GM21515 (cell line): ENCODE results near the gene NPSR1.
"Not testable (repeated sequence)": the region's sequence is repeated elsewhere in the genome, so short reads cannot be mapped to it uniquely, and the experiment has no call there.

Experiments
- ATAC-seq: cut with Tn5 transposase; IDR thresholded peaks from one replicate; pipeline ENCODE4 v1.9.1; 2021; ENCODE audit not compliant: unreplicated experiment

NPSR1 gene

DNA sequence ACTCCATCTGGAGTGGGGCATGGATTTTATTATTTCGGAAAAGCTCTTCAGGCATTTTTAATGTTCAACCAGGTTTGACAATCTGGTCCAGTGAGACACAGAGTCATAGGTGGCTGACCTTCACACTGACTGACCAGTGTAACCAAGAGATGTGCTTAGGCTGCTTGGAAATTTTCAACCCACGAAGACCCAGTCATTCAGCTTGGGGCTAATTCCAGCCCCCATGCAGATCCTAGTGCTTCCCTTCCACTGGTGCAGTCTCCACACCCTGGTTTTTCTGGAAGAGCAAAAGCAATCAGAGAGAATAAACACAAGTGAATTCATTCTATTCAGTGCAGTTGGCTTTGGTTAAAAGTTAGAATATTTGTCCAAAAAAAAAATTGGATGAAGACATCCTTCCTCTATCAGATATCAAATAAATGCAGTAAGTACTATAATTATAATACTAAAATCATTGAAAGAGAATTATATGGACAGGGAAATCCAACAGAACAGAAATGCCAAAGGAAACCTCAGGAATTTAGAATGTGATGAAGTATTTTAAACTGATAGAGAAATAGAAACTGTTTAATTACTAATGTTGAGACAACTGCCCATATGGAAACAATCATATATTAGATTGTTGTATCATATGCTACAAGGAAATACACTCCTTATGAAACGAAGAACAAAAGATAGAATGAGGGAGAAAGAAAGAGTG, 178.0 kb downstream of the NPSR1 start:
- ATAC-seq = no peak

DNA sequence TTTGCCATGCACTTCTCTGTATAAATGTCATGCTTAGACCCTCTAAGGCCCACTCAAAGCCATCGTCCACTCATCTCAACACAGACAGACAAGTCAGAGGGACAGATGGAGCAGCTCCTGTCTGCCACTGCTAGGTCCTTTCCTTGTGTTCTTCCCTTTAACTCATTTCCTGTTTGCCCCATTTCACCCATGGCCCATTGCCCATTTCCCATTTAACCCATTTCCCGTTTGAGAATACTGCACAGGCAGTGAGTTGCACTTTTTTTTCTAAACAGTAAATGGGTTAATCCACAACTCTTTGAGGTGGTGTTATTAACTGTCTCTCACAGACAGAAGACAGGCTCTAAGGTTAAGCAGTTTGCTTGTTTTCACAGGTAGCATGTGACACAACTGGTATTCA, 179.3 kb downstream of the NPSR1 start:
- no peak for ATAC-seq

DNA sequence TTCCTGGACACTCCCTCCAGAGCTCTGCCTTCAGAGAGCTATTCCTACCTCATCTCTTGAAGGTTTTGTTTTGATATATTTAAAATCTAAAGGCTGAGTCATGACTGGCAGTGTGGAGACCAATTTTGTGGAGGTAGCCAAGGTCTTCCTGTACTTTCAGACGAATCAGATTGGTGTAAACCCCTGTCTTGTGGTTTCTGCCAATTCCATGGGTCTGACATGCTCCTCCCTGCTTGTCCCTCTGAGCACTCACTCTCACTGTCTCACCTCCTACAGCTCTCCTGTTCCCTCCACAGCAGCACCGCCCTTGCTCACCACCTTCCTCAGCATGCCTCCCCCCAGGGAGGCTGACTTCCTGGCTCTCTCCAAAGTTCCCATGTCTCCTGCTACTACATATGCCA, 179.8 kb downstream of the NPSR1 start:
- no peak for ATAC-seq

DNA sequence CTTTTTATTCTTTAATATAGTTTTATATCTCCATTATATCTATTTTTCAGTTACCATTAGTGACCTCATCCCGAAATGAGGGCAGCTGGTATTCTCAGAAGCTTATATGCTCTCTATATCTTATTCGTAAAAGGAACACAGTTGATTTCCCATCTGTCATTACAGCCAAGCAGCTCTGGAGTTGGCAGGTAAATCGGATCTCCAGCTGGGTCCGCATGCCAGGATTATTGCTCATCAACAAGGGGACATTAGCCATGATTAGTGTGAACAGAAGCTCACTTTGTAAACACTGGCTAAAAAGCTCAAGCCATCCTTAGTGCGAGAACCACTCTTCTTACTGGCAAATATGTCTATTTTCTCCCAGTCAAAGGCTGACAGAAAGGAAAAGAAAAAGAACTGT, 180.3 kb downstream of the NPSR1 start:
- ATAC-seq = no peak

DNA sequence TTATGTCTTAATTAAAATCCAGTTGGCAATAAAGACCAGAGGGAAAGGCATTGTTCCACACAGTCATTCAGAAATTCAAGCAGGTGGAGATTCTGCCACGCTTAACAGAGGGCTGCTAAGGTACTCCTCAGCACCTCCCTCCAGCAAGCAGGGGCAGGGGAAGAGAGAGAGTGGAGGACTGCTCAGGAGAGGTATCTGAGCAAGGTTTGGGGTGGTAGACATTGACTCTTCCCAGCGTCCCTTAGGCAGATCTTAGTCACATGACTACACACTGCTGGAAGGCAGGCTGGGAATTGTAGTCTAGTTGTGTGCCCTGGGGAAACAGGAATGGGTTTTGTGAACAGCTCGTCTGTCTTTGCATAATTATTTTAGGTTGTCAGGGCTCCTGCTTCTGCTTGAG, 181.6 kb downstream of the NPSR1 start:
- no peak for ATAC-seq

DNA sequence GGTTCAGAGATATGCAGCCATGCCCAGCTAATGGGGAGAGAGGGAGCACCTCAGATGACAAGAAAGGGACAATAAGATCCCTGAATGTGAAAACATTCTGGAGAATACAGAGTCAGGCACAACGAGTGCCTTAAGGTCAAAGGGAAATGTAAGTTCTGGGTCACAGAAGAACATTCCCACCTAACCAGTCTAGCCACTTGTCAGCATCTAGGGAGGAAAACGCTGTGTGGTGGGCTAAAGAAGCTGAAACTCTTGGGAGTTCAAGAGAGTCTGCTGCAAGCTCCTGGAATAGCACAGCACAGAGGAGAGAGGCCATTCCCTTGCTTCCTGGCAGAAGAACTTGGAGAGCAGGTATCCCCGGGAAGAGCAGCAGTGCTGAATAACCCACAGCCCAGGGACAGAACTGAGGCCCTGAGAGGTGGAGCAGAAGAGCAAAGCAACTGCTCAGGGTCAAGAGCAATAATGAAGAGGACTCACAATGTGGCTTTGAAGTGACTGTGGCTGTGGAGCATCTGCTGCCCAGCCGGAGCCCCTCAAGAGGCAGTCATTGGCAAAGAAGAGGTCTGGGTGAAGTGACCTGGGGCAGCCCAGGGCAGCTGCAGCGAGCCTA, 182.3 kb downstream of the NPSR1 start:
- no peak for ATAC-seq

DNA sequence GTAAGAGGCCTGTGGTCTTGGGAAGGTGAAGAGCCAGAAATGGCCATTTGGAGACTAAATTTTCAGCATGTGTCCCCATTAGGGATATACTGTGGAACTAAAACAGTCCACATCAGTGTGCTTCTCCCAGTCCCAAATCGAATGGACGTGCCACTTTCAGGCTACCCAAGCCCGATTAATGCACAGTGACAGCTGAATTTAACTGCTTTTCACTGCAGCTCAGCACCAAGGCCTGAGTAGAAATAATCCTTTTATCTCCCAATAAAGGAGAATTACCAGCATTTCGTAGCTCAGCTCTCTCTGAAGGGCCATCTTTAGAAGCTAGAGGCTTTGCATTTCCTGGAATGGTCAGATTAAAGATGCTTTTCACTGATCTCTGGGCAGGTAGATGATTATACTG, 183.3 kb downstream of the NPSR1 start:
- no peak for ATAC-seq

DNA sequence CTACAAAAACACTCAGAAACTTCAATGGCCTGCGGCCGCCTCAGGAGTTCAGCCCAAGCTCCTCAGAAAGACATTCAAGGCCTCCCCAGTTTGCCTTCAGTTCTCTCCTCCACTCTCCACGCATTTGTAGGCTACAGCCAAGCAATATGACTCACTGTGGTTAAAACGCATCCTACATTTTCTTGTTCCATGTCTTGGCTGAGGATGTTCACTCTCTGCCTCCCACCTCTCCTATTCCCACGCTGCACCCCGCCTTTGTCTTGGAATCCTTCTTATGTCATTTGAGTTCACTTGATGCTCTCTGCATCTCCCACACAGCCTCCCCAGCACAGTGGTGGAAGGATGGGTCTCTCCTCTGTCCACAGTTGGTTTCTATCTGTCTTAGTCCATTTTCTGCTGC, 184.8 kb downstream of the NPSR1 start:
- no peak for ATAC-seq

DNA sequence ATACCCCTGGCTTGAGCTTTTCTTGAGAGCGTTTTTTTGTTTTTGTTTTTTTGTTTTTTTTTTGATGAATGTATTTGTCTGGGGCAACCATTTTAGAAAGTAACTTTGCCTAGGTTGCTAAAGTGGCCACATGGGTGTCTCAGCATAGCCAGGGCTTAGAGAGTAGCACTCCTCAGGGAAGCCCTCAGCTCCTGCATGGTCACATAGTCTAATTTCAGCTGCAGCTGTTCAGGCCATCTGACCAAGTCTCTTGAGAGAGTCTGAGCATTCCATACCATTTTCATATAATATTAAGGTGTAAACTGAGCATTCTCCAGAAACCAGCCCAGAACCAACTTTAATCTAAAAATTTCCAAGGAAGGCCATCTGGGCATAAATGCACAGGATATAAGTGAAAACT, 186.4 kb downstream of the NPSR1 start:
- ATAC-seq = no peak

DNA sequence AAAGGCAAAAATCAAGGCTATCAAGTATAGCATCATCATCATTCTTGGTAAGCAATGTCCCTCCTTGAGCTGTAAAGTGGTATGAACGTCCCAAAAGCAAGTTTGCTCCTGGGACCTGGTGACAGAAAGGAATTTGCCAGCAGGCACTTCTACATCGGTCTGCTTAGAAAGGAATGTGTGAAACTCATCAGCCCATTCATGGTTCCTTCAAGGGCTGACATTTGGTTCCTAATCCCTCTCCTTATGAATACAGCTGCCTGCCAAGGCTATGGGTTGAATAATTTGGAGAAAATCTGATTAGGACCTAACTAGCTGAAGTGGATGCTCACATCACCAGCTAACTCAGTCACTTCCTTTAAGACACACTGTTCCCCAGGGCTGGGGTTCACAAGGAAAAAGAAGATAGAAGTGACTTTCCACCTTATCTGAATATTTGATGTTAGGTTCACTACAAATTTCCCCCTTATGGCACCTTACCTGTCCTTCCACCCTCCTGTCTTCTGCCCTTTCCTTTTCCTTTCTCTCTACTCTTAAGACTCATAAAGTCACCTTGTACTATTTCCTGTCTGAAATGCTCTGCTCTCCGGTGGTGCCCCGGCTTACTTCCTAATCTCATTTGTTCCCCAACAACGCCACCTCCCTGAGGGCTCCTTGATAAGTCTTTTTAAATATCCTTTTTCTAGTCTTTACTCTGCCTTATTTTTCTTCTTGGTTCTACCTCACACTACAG, 187.1 kb downstream of the NPSR1 start:
- ATAC-seq = no peak

DNA sequence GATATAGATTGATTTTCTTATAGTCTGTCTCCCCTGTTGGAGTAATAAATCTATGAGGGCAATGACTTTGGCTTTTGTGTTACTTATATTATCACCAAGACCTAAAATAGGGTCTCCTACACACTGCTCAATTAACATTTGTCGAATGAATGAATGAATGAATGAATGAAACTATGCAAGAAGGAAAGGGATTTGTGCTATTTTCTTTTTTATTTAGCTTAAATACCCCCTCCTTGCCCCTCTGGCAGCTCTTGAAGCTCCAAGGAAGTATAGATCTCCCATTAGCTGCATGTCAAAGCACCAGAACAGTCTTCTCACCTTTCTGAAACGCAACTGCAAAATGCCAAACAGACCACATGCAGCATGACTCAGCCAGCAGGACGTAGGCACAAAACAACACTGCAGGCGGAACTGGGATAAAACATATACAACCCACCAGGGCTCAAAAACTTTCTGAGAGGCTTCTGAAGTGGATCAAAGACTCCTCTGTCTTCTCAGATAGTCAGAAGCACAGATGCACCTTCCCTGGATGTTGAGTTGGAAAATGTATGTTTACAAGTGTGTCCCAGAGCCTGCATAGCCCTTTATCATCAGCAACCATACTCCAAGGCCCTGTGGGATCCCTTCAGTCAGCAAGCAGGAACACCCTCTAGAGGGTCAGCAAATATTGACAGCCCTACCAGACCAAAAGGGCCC, 187.8 kb downstream of the NPSR1 start:
- no peak for ATAC-seq

DNA sequence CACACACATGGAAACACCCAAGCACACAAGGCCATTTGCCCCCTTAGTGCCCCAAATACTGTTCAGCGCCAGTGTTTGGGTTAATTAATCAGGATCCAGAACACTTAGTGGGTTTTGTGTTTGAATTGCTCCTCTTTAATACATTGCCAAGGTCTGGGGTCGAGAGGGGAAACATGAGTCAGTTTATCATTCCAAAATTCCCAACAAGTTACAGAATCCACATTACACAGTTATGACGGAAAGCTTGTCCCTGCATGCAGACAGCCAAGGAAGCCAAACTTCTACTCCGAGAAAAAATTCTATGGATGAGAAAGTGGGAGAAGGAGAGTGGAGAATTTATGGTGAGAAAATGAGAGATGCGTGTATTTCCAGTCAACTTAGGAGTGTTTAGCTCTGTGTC, 189.0 kb downstream of the NPSR1 start:
- ATAC-seq = no peak

DNA sequence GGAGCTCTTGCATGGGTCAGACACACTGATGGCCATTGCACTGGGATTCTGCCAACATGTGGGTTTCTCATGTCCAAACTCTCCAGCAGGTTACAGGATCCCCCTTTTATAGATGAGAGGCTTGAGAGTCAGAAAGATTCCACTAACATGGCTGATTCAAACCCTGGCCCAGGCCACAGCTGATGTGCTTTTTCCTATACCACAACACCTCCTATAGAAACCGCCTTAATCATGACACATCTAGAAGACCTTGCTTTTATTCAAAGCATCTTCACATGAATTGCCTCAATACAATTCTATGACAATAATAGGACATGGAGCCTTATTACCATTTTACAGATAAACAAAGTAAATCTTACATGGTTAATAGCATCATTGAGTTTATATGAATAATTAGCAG, 190.7 kb downstream of the NPSR1 start:
- no peak for ATAC-seq

DNA sequence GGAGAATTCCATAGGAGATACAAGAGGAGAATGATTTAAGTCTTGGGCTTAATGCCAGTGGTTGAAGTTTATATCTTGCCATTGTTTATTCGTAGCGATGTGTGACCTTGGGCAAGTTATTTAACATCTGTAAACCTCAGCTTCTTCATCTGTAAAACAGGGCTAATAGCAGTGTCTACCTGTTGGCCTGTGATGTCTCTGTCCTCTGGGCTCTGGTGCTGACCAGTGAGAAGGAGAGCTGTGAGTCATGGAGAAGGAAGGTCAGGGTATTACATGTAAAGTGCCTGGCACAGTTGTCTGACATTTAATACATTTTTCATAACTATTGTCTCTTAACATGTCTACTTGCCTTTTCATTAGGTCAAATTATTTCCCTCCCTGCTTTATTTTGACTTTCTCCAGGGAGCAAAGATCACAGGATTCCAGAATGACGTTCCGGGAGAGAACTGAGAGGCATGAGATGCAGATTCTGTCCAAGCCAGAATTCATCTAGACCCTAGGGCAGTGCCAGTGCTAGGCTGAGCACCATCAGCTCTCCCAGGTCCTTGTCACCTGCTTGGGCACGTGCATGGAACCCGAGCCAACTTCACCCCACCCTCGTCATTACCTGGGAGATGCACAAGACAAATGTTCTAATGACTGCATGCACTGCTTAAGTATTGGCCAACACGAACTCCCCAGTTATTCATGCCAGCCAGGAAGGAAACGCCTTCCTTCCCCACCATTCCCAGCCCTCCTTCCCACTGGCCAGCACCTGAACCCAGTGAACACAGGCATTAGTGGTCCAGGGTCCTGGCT, 191.3 kb downstream of the NPSR1 start:
- no peak for ATAC-seq

DNA sequence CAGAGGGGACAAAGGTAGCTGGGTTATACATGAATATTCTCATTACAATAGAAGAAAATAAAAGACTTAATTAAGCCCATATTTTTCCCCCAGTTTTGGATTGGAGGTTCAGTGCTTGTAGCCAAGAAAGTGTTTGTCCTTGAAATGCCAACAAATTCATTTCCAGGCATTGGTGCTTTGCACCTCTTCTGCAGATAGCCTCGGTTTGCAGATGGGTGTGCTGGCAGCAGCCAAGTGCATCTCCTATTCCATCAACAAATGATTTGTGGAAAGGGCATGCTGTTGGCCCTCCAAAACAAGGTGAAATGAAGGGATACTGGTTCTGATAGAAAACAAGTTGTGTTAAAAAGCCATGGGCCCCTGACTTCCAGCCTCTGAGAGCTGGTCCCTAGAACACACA, 192.0 kb downstream of the NPSR1 start:
- ATAC-seq = no peak

DNA sequence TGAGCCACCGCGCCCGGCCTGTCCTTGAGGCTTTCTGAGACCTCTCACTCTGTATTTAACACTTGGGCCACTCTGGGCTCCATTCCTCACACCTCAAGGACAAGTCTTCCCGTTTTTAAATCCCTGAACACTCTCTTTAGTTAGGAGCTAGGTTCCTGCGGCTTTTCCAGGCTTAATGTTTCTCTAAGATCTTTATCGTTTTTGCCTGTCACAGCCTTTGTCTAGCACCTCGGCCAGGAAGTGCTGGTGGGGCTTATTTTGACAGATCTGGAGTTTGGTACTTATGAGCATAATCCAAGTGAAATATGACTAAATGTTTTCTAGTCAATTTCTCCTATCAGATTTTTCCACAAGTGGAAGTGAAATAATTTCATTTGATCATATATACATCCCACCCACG, 192.7 kb downstream of the NPSR1 start:
- ATAC-seq = no peak

DNA sequence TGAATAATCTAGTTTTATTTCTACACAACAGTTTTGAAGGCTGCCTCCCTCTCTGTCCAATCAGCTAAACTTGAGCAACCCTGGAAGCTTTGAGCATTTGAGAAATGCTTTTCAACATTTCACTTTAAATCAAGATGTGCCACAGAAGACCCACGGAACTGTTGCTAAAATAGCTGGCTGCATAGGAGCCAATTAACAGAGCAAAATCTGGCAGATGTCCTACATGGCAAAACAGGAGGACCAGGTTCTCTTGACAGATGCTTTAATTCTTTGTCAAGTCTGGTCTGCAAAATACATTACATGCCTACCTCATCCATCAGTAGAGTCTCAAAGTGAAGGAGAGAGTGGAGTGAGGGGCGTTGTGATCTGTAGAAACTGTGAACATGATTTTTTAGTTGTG, 193.4 kb downstream of the NPSR1 start:
- ATAC-seq = no peak

DNA sequence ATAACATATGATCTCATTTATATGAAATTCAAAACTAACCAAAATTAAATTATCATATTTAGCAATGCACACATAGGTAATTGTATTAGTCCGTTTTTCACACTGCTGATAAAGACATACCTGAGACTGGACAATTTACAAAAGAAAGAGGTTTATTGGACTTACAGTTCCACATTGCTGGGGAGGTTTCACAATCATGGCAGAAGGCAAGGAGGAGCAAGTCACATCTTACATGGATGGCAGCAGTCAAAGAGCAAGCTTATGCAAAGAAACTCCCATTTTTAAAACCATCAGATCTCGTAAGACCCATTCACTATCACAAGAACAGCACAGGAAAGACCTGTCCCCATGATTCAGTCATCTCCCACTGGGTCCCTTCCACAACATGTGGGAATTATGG, 200.4 kb downstream of the NPSR1 start:
- ATAC-seq = not testable (repeated sequence)

DNA sequence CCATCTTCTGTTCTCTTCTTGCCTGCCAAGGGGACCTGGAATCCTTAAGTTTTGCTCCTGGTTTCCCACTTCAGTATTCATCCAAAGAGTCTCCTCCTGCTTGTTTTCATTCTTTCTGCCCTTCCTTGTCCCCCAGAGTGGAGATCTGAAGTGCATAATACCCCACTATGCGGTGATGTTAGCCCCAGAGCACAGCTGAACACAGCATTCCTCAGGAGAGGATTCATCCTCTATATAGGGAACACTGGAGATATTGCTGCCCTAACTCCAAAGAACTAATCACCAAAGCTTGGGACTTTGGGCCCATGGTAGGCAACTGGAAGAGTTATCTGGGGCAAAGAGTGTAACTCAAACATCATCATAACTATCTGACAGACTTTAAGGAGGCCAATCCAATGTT, 201.3 kb downstream of the NPSR1 start:
- not testable (repeated sequence) for ATAC-seq

DNA sequence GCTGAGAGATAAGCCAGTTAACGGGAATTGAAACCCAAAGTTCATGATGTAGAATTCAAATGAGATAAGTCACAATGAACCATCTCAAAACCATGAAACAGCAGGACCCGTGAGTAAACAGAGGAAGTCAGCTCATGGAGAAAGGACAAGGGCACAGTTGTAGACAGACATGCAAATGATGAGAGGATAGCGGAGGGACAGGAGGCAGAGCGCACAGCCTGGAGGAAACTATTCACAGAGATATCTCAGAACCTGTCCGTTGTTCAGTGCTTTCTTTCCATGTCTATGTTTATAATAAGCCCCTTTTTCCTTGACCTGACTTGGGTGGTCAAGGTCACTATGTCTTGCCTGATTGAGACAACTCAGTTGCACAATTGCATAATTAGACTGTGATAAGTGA, 208.2 kb downstream of the NPSR1 start:
- ATAC-seq = not testable (repeated sequence)

DNA sequence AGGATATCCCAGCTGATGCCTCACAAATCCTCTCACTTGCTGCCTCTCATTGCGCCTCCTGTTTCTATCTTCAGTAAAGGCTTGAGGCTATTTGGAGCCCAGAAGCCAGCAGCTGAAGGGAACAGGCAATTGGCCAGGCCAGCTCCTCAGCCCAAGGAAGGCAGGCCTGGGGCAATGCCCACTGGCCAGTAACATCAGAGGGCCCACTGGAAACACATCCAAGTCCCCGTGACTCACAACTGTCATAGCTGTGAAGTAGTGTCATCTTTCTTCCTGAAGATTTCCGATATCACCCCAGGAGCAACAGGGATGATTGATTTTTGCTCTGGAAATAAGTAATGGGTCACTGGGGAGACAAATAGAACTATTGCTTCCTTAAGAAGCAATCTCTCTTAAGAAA, 209.3 kb downstream of the NPSR1 start:
- ATAC-seq = not testable (repeated sequence)
